GM12872 (cell line): ENCODE measurements around the gene B4GALT1.
A peak's percentile ranks its signal among the peaks of the same experiment; 100 is the strongest.

Source experiments
- TF ChIP-seq, protein P1 (sequence below): IDR thresholded peaks from 3 replicates; pipeline ENCODE4 v1.5.1; 2011; ENCODE audit warnings: low read depth, mild to moderate bottlenecking, low read length, moderate library complexity; ENCODE audit not compliant: insufficient read depth

B4GALT1 gene

DNA sequence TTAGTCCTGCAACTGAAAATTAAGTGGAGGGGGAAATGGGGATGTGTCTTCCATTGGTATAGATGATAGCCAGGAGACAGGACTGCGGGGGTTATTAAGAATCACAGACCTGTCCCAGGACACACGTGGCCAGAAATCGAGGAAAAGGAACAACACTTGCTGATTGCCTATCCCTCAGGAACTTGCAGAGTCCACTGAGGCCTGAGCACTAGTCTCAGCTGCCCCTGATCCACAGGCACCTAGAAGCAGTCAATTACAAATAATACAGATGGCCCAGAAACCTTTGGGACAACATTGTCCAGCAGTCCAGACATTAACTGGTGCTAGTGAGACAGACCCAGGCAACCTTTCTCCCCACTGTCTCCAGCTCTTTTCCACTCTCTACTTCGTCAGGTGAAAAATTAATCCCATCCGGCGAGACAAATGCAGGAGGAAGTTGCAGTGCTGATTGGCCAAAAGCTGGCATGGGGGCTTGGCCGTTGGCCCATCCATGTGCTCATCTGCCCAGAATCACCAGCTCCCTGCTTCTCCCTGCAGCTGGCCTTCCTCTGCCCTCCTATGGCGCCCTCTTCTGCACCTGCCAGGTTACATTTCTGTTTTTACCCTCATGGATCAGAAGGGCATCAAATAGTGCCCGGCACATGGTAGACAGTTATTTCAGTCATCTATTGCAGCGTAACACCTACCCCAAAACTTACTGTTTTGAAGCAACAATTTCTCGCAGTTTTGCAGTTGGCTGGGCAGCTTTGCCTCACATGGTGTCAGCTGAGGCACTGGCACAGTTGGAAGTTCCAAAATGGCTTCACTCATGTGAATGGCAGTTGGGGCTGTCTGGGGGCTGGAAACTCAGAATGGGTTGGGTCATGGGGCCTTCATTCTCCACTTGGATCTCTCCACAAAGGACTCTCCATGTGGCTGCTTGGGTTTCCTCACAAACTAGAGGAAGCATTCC, 3.6 kb upstream of the B4GALT1 start:
- TF ChIP-seq, protein P1, sequence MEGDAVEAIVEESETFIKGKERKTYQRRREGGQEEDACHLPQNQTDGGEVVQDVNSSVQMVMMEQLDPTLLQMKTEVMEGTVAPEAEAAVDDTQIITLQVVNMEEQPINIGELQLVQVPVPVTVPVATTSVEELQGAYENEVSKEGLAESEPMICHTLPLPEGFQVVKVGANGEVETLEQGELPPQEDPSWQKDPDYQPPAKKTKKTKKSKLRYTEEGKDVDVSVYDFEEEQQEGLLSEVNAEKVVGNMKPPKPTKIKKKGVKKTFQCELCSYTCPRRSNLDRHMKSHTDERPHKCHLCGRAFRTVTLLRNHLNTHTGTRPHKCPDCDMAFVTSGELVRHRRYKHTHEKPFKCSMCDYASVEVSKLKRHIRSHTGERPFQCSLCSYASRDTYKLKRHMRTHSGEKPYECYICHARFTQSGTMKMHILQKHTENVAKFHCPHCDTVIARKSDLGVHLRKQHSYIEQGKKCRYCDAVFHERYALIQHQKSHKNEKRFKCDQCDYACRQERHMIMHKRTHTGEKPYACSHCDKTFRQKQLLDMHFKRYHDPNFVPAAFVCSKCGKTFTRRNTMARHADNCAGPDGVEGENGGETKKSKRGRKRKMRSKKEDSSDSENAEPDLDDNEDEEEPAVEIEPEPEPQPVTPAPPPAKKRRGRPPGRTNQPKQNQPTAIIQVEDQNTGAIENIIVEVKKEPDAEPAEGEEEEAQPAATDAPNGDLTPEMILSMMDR = peak; percentile 55

GRCh38 chr9:33168941-33169544, 1.9 kb upstream of the B4GALT1 start:
- TF ChIP-seq, protein P1 = no peak

DNA sequence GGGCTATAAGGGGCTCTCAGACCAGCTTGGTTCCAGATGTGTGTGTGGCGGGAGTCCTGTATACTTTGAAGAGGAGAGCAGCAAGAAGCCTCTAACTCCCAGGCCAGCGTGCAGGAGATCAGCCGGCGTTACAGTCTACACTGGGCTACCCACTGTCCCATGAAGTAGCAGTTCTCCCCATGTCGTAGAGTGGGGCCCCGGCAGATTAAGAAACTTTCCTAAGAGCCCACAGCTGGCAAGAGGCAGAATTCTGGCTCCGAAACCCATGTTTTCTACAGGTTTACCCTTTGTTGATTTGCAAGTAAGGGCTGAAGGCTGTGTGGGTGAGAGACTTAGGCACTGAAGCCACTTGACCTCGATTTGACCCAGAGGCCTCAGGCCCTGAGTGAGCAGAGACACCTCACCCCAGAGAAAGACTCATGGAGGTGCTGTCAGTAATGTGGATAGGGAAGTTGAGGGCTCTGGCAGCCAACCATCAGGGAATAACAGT, 881 bp upstream of the B4GALT1 start:
- TF ChIP-seq, protein P1 = no peak

GRCh38 chr9:33166231-33167083, 679 bp downstream of the B4GALT1 start:
- TF ChIP-seq, protein P1 = no peak

DNA sequence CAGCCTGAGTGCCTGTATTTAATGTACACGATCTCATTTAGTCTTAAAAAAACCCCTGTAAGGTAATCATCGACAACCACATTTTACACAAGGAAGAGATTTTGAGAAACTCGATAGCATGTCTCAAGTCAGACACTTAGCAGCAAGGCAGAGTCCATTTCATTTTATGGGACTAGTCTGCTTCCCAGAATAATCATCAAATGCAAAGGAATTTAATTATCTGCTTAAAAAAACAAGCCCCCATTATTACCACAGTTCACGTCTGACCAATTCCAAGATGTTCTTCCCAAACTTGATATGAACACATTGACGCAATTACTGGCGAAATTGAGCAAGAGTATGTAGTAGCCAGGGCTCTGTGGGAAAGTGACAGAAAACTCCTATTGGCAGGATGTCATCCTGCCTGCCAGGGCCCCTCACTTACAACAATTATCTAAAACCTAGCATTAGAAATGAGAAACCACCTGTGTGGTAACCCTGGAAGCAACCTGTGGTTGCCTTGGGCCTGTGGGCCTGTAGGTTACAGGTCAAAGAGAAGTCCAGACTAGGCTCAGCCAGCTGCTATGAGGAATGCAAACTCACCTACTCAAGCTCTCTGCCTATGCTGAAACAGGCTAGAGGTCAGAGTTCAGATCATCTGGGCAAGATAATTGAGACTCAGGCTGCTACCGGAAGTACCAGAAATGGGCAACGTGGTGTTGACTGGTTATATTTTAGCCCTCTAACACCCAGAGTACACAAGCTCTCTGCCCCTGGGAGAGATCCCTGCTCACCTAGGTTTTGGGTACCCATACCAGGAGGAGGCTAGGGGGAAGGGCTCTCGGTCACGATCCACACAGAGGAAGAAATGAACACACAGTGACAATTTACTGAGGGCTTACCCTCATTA, 1.6 kb downstream of the B4GALT1 start:
- TF ChIP-seq, protein P1 = no peak

DNA sequence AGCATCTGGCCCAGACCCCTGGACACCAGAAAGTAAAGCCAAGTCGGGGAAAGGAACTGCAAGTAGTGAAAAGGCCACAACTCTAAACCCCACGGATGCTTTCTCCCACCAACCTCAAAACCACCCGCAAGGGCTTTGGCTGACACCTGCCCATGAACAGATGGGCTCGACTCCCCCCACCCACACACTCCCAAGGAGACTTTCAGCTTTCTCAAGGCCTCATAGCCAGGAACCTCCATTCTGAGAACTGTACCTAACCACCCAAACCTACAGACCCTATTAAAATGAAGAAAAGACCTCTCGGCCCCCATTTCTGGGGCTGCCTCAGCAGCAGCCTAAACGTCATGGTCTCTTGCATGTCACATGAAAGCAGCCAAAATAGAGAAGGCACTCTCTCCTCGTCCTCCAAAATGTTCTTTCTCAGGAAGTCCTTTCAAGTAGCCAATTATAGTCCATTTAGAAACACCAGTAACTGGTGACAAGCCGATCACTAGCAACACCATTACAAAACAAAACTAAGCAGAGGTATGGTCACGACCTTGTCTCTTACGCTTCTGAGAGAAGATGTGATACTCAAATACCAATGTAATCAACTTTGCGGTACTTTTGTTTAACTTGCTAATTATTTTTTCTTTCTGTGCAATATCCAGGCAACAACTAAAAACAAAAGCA, 2.9 kb downstream of the B4GALT1 start:
- TF ChIP-seq, protein P1 = no peak
